Ovary (tissue), 9 donors: ENCODE data around the gene RABGAP1L. TPM values are rescaled to one million over a fixed set of nuclear protein-coding genes. Genes with fewer than 3 reads are reported as not detected.

Experiments used
- DNase-seq, 5 donors: peaks; one replicate each; pipeline ENCODE4 v3.0.0-alpha.2; 2019 to 2020
- H3K27ac ChIP-seq, 2 donors: fragments of 200-600 bp; one replicate each; pipeline versions ENCODE4 v1.5.1 to v1.8.0; 2019 to 2022
- H3K27me3 ChIP-seq: fragments of 200-600 bp; one replicate; pipeline ENCODE4 v1.8.0; 2022
- H3K36me3 ChIP-seq: fragments of 200-600 bp; sonication (generic); one replicate; pipeline ENCODE4 v1.5.1; 2019
- H3K4me1 ChIP-seq: one replicate; pipeline ENCODE4 v1.8.1; 2013; ENCODE audit warnings: mild to moderate bottlenecking, moderate library complexity; ENCODE audit not compliant: insufficient read depth
- H3K4me3 ChIP-seq: fragments of 200-600 bp; sonication (generic); one replicate; pipeline ENCODE4 v1.5.1; 2017
- H3K9me3 ChIP-seq, 2 donors: fragments of 200-600 bp in 1 of 2; sonication (generic) in 1 of 2; one replicate each; pipeline versions ENCODE4 v1.5.1 to v1.8.1; 2013 to 2019; ENCODE audit warnings: mild to moderate bottlenecking in 1 of 2, moderate library complexity in 1 of 2
- EP300 ChIP-seq: sonication (generic); formaldehyde crosslinking; IDR thresholded peaks from one replicate; pipeline ENCODE4 v1.6.1; 2017; ENCODE audit warnings: antibody characterized with exemption
- POLR2A ChIP-seq: fragments of 450-650 bp; IDR thresholded peaks from one replicate; pipeline ENCODE4 v1.6.1; 2017; ENCODE audit warnings: antibody characterized with exemption, mild to moderate bottlenecking, moderate library complexity
- WGBS, 3 donors: extraction: QIAGEN DNeasy Blood & Tissue Kit in 1 of 3; methylation state at CpG; one replicate each; pipeline versions ENCODE4 v1.1.5 to v1.1.7; 2013 to 2017; 5-methylcytosine and 5-hydroxymethylcytosine counted together
- intact Hi-C, 4 donors: fragments of 100-400 bp; cut with DNase I; formaldehyde crosslinking; loops; one replicate each; pipeline versions ENCODE4 v1.11.0 to v1.15.1; 2022 to 2023
- polyA plus RNA-seq, 2 donors: library from polyadenylated mRNA; stranded (reverse); fragments of 200-250 nt in 1 of 2; fragments of 350-450 nt in 1 of 2; fragmentation: Illumina TruSeq in 1 of 2; extraction: RNeasy Lipid Tissue Mini Kit (QIAGEN cat#74804) in 1 of 2; gene quantifications; one replicate each; pipeline ENCODE4 v1.2.3, GENCODE V29; 2013 to 2014
- total RNA-seq, 7 donors: library from RNA; depleted of rRNA in 2 of 7; stranded (reverse); fragments of >200 nt in 2 of 7; fragmentation: NEBNext Ultra II Directional in 3 of 7; extraction: Animal tissue kit (Norgen Biotek cat#: 25700) in 3 of 7; gene quantifications; one replicate each; pipeline versions ENCODE4 v1.1.0 to v1.2.4, GENCODE V29; 2016 to 2023
- TF ChIP-seq, protein P1 (sequence below), 3 donors: fragments of 450-650 bp in 2 of 3; fragments of 200-600 bp in 1 of 3; IDR thresholded peaks; one replicate each; pipeline versions ENCODE4 v1.5.1 to v1.8.0; 2016 to 2022; ENCODE audit warnings: antibody characterized with exemption in 3 of 3, mild to moderate bottlenecking in 1 of 3
- donor health status: DM: no; HTN: no; CAD: no; lungs with moderate emphysema.
- donor health status: DM: no; HTN: no; CAD: no.
- donor health status: Bipolar disorder and iron deficiency.
- donor health status: DM: yes; HTN: yes; CAD: no.
- donor health status: DM: no; HTN: no; CAD: no.
- donor health status: DM: yes; HTN: yes; CAD: no.

Gene RABGAP1L
- total and polyA plus RNA-seq, 9 donors, result 17.1 to 56.5 (median 43.6) TPM

- H3K36me3 ChIP-seq, result no peaks in the 10 kb centered on the region
- no peak overlapping the region for H3K27ac ChIP-seq
- intact Hi-C loops, result no loop called here
- H3K9me3 ChIP-seq, result no peaks in the 10 kb centered on the region
- no peak overlapping the region for H3K4me3 ChIP-seq
- TF ChIP-seq, protein P1, sequence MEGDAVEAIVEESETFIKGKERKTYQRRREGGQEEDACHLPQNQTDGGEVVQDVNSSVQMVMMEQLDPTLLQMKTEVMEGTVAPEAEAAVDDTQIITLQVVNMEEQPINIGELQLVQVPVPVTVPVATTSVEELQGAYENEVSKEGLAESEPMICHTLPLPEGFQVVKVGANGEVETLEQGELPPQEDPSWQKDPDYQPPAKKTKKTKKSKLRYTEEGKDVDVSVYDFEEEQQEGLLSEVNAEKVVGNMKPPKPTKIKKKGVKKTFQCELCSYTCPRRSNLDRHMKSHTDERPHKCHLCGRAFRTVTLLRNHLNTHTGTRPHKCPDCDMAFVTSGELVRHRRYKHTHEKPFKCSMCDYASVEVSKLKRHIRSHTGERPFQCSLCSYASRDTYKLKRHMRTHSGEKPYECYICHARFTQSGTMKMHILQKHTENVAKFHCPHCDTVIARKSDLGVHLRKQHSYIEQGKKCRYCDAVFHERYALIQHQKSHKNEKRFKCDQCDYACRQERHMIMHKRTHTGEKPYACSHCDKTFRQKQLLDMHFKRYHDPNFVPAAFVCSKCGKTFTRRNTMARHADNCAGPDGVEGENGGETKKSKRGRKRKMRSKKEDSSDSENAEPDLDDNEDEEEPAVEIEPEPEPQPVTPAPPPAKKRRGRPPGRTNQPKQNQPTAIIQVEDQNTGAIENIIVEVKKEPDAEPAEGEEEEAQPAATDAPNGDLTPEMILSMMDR (IDR thresholded peaks at IDR 0.05), result no peak
- no peak for TF ChIP-seq POLR2A
- no peak for TF ChIP-seq EP300
- 94 to 98% (median 96%) methylated on average over 8 of the region's 8 CpGs for WGBS, 3 donors
- no peaks in the 10 kb centered on the region for H3K27me3 ChIP-seq
- H3K4me1 ChIP-seq, result no peaks in the 10 kb centered on the region
- no peak for DNase-seq
Observed at GRCh38 chr1:174712541-174712940, 553.2 kb downstream of the RABGAP1L start.

DNA sequence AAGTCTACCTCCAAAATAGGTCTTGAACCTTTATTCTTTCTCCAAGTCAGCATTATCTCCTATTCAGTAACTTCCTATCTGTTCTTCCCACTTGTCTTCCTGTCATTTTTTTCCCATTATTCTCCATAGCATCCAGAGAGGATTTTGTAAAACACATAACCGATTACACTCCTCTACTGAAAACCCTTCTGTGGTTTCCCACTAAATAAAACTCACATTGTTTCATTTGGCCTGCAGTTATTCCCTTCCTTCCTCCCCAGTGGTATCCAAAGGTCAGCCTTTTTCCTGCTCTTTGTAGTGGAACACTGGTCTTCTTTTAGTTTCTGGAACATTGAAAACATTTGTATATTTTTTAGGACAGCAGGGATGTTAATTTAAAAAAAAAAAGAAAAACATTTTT is 554.5 kb downstream of the RABGAP1L start:
- no peak for TF ChIP-seq EP300
- TF ChIP-seq, protein P1 (IDR thresholded peaks at IDR 0.05), result no peak
- TF ChIP-seq POLR2A, result no peak
- H3K4me1 ChIP-seq, result no peaks in the 10 kb centered on the region
- H3K9me3 ChIP-seq, result no peaks in the 10 kb centered on the region
- intact Hi-C loops, result no loop called here
- no peaks in the 10 kb centered on the region for H3K36me3 ChIP-seq
- WGBS, 3 donors, result 22 to 50% (median 40%) methylated on average over 1 of the region's 1 CpG
- DNase-seq, result no peak
- no peak overlapping the region for H3K27ac ChIP-seq
- no peaks in the 10 kb centered on the region for H3K27me3 ChIP-seq
- no peak overlapping the region for H3K4me3 ChIP-seq

- Histone ChIP-seq H3K27ac (no peak overlapping the region), H3K27me3 (no peaks in the 10 kb centered on the region), H3K4me3 (no peak overlapping the region), H3K36me3 (no peaks in the 10 kb centered on the region), H3K4me1 (no peaks in the 10 kb centered on the region), H3K9me3 (no peaks in the 10 kb centered on the region)
- DNase-seq, result no peak
- 97 to 99% (median 98%) methylated on average over 2 of the region's 2 CpGs for WGBS, 3 donors
- intact Hi-C loops, result no loop called here
- TF ChIP-seq EP300, result no peak
- TF ChIP-seq, protein P1 (IDR thresholded peaks at IDR 0.05), result no peak
- TF ChIP-seq POLR2A, result no peak
Observed at GRCh38 chr1:174719194-174719593, 559.9 kb downstream of the RABGAP1L start.

- WGBS, 3 donors, result 69 to 78% (median 71%) methylated on average over 1 of the region's 1 CpG
- TF ChIP-seq POLR2A (no peak), EP300 (no peak)
- TF ChIP-seq, protein P1 (IDR thresholded peaks at IDR 0.05), result no peak
- H3K4me3 ChIP-seq, result no peak overlapping the region
- no peaks in the 10 kb centered on the region for H3K36me3 ChIP-seq
- H3K27me3 ChIP-seq, result no peaks in the 10 kb centered on the region
- H3K27ac ChIP-seq, result no peak overlapping the region
- no peaks in the 10 kb centered on the region for H3K4me1 ChIP-seq
- intact Hi-C loops, result no loop called here
- H3K9me3 ChIP-seq, result no peaks in the 10 kb centered on the region
- DNase-seq, result no peak
Observed at GRCh38 chr1:174720618-174721017, 561.3 kb downstream of the RABGAP1L start.
